Measurements from ENCODE around the gene ATP5F1A.

ATP5F1A gene

DNA sequence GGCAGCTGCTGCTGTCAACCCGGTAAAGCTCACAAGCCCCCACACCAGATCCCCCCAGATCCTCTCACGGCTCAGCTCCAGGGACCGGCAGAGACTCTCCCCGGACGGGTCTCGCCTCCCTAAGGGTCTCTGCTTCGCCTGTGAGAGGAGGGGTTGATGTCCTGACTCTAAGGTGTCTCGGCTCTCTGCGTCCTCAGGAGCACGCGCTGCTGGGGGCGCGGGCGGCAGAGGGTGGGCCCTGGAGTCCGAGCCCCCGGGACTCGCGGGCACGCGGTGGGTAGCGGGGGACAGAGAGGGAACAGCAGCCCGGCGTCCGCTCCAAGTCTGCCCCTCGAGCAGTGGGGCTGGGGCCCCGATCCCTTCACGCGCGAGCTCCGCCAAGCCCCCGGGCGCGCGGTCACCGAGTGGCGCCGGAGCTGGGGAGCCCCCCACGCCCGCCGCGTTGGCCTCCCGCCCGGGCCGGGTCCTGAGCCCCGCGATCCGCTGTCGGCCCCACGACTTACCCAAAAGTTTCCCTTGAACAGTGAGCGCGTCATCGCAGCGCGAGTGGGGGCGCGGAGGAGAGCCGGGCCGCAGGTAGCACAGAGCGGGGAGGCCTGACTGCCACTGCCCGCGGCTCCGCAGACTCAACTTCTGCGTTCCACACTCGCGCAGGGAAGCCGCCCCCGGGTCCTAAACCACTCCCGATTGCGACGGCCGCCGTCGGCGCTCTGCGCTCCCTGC, 26.3 kb downstream of the ATP5F1A start, which contains the start of gene PSTPIP2:
Gene PSTPIP2 (minus strand): TSS at position 608 of the 723 bp plus-strand sequence. CDS start 72 bp downstream, at position 536.
- H3K4me1 ChIP-seq, result no peaks in the 10 kb centered on the region
- TF ChIP-seq, protein P1, sequence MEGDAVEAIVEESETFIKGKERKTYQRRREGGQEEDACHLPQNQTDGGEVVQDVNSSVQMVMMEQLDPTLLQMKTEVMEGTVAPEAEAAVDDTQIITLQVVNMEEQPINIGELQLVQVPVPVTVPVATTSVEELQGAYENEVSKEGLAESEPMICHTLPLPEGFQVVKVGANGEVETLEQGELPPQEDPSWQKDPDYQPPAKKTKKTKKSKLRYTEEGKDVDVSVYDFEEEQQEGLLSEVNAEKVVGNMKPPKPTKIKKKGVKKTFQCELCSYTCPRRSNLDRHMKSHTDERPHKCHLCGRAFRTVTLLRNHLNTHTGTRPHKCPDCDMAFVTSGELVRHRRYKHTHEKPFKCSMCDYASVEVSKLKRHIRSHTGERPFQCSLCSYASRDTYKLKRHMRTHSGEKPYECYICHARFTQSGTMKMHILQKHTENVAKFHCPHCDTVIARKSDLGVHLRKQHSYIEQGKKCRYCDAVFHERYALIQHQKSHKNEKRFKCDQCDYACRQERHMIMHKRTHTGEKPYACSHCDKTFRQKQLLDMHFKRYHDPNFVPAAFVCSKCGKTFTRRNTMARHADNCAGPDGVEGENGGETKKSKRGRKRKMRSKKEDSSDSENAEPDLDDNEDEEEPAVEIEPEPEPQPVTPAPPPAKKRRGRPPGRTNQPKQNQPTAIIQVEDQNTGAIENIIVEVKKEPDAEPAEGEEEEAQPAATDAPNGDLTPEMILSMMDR (IDR thresholded peaks at IDR 0.05; ENCODE audit: low read depth, low read length), result no peak
- H3K9me3 ChIP-seq, result no peaks in the 10 kb centered on the region
- DNase-seq, result peak; percentile 36
- peaks cover 15% of the 10 kb centered on the region for H3K27me3 ChIP-seq
- peak within 1 kb of the TSS; percentile 24 for H3K4me3 ChIP-seq (ENCODE audit: low read depth, low read length)
- no peaks in the 10 kb centered on the region for H3K36me3 ChIP-seq

DNA sequence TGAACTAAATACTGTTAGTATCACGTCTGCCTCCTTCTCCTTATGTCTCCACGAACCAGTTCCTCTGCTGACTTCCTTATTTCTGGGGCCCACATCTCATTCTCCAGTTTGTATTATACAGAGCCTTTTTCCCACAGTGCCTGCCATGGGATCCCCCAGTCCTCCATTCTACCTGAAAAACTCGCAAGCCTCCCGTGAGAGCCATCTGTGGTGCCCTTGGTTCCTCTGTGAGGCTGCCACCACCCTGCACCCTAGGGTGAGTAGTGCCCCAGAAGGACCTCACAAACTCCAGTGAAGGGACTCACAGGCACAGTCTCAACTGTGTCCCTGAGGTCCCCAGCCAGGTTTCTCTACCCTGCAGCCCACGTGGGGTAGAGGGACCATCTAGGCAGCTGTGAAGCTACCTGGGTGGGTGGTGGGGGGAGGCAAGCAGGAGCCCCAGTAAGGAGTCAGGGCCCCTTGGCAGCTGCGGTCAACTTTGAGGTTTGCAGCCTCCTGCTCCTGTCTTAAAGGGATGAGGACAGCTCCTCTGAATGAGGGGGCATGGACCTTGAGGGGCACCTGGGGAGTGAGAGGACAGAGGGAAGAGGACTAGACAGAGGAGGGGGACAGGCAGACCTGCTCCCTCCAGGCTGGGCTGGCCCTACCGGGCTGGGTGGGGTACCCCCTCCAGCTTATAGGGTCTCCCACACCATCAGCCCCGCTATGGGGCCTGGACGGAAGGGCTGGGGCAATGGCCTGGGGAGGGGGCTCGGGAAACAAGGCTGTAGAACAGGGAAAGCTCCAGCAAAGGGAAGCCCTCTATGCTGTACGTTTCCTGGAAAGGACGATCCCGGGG, 27.1 kb downstream of the ATP5F1A start:
- no peak for DNase-seq
- Histone ChIP-seq H3K27me3 (peaks cover 15% of the 10 kb centered on the region), H3K4me3 (ENCODE audit: low read depth, low read length) (peak overlapping the region; percentile 24), H3K9me3 (no peaks in the 10 kb centered on the region), H3K36me3 (no peaks in the 10 kb centered on the region), H3K4me1 (no peaks in the 10 kb centered on the region)
- TF ChIP-seq, protein P1 (IDR thresholded peaks at IDR 0.05; ENCODE audit: low read depth, low read length), result no peak

DNA sequence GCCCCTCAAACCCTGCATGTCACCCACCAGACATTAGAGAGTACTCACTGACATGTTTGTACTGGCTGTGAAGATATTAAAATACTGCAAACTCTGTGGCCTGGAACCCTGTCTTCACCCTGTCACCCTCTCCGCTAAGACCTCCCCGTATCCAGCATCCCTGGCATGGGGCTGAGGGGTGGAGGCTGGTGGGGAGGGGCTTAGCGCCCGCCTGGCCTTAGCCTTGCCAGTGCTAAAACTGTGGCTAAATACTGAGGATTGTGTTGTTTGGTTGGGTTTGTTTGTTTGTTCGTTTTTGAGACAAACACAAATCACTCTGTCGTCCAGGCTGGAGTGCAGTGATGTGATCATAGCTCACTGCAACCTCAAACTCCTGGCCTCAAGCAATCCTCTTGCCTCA, 27.9 kb downstream of the ATP5F1A start:
- DNase-seq, result no peak
- no peaks in the 10 kb centered on the region for H3K9me3 ChIP-seq
- H3K4me3 ChIP-seq (ENCODE audit: low read depth, low read length), result no peak overlapping the region
- peaks cover 15% of the 10 kb centered on the region for H3K27me3 ChIP-seq
- H3K36me3 ChIP-seq, result no peaks in the 10 kb centered on the region
- TF ChIP-seq, protein P1 (IDR thresholded peaks at IDR 0.05; ENCODE audit: low read depth, low read length), result no peak
- H3K4me1 ChIP-seq, result no peaks in the 10 kb centered on the region

DNA sequence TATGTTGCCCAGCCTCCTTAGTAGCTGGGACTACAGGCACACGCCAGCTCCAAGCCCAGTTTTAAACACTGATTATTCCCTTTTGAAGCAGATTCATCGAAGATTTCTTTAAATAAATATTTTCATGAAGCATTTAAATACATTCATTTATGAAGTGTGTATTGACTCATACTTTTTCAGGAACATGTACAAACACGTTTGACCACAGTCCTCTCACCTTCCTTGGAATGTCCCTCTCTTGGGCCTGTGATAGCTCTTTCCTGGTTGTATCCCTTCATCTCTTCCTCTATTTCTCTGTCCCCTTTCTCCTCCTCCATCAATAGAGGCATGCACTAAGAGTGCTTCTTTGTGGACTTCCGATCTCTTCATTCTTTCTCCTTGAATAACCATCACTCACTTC, 28.6 kb downstream of the ATP5F1A start:
- H3K4me3 ChIP-seq (ENCODE audit: low read depth, low read length), result no peak overlapping the region
- no peaks in the 10 kb centered on the region for H3K9me3 ChIP-seq
- DNase-seq, result no peak
- H3K36me3 ChIP-seq, result no peaks in the 10 kb centered on the region
- H3K27me3 ChIP-seq, result peaks cover 15% of the 10 kb centered on the region
- H3K4me1 ChIP-seq, result no peaks in the 10 kb centered on the region
- TF ChIP-seq, protein P1 (IDR thresholded peaks at IDR 0.05; ENCODE audit: low read depth, low read length), result no peak

DNA sequence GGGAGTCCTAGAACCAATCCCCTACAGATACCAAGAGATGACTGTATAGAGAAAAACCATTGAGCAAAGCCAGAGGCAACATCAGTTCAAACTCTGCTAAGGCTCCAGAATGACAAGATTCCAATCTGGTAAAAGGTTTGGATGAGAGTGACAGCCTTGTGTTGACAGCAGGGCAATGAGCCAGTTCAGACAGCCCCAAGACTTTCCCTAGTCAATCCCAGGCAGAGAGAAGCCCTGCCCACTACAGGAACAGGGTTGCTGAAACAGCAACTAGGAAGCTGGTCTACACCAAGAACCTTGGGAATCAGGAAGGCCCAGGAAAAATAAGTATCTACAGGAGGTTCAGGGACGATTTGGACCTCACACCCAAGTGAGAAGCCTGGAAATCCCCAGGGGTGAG, 29.3 kb downstream of the ATP5F1A start:
- no peaks in the 10 kb centered on the region for H3K4me1 ChIP-seq
- H3K36me3 ChIP-seq, result no peaks in the 10 kb centered on the region
- no peak for DNase-seq
- H3K27me3 ChIP-seq, result peaks cover 15% of the 10 kb centered on the region
- no peaks in the 10 kb centered on the region for H3K9me3 ChIP-seq
- TF ChIP-seq, protein P1 (IDR thresholded peaks at IDR 0.05; ENCODE audit: low read depth, low read length), result no peak
- no peak overlapping the region for H3K4me3 ChIP-seq (ENCODE audit: low read depth, low read length)
